ENCODE data around the gene SUGT1. TPM values are rescaled to one million over a fixed set of nuclear protein-coding genes. Genes with fewer than 3 reads are reported as not detected.

SUGT1 gene
- total RNA-seq, 2 experiments from 2014 or later: 32.1 to 59.0 TPM

DNA sequence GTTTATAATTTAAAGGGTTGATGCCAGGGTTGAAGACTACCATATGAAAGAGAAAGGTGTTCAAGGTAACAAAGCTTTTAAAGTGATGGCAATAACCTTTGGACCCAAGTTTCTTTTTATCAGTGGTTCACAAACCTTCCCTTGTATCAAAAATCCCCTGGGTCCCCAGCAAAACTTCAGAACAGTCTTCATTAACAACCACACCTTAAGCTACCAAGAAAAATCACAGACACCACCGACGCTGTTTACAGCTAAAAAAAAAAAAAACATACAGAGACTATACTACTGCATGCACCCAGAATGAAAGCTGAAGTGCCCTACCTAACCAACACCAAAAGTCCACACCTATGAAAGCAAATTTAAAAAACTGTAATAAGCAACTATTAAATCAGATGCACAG, 73.6 kb downstream of the SUGT1 start:
- ChIA-PET CTCF (ENCODE audit: unreplicated experiment) (no interaction called here), POLR2A (interaction anchor here (1.0 to 1.6 kb wide), 2 partner anchors 9 to 37 kb away, joined by 3 to 7 read pairs; no protein-coding TSS in a partner anchor)
- Histone ChIP-seq H3K9me3 (ENCODE audit: low read length) (no peaks in the 10 kb centered on the region), H3K9me2 (ENCODE audit: insufficient read depth, low read length) (no peaks in the 10 kb centered on the region), H3K4me1 (ENCODE audit: insufficient read depth, low read length, poor library complexity, severe bottlenecking) (no peaks in the 10 kb centered on the region), H3K27ac (ENCODE audit: low read depth, low read length, poor library complexity, severe bottlenecking) (no peak overlapping the region), H3K79me2 (ENCODE audit: insufficient read depth, low read depth, low read length) (no peaks in the 10 kb centered on the region), H3K4me2 (ENCODE audit: low read length) (no peak overlapping the region), H3K36me3 (ENCODE audit: insufficient read depth, low read length) (no peaks in the 10 kb centered on the region), H2AFZ (ENCODE audit: low read length) (no peak overlapping the region), H3K4me3 (ENCODE audit: low read depth, low read length, poor library complexity, severe bottlenecking) (no peak overlapping the region), H4K20me1 (ENCODE audit: insufficient read depth, low read length) (no peaks in the 10 kb centered on the region)
- TF ChIP-seq, protein P1, sequence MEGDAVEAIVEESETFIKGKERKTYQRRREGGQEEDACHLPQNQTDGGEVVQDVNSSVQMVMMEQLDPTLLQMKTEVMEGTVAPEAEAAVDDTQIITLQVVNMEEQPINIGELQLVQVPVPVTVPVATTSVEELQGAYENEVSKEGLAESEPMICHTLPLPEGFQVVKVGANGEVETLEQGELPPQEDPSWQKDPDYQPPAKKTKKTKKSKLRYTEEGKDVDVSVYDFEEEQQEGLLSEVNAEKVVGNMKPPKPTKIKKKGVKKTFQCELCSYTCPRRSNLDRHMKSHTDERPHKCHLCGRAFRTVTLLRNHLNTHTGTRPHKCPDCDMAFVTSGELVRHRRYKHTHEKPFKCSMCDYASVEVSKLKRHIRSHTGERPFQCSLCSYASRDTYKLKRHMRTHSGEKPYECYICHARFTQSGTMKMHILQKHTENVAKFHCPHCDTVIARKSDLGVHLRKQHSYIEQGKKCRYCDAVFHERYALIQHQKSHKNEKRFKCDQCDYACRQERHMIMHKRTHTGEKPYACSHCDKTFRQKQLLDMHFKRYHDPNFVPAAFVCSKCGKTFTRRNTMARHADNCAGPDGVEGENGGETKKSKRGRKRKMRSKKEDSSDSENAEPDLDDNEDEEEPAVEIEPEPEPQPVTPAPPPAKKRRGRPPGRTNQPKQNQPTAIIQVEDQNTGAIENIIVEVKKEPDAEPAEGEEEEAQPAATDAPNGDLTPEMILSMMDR (conservative IDR thresholded peaks at IDR 0.05; ENCODE audit: low read length): no peak
- no peak for TF ChIP-seq EZH2phosphoT487 (IDR thresholded peaks at IDR 0.05; ENCODE audit: borderline replicate concordance, low read depth, low read length)
- no peak for DNase-seq (ENCODE audit: low spot score)
- intact Hi-C loops (cut with micrococcal nuclease; ENCODE audit: unreplicated experiment): no loop called here
- BruUV-seq (replicated peaks): no TSS peak

DNA sequence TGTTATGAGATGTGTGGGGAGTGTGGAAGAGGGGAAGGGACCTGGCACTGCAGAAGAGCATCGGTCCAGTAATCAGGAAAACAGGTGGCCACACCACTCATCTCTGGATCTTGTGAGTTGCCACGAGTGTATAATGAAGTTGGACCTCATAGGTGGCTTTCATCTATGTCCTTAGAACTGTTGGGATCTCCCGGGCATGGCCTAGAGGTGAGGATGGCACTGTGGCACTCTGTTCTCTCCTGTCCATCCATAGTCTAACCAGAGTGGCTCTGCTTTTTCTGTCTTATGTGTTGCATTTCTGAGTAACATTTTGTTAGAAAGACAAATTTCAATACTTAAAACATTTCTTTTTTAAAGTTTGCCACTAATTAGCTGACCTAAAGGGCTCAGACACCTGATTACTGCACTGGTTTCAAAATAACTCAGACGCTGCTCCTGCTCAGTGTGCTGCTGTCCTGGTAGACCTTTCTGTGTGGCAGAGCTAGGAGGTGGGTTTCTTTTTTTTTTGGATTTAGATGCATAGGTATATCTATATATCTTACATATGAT, 81.5 kb downstream of the SUGT1 start:
- no peak overlapping the region for H3K4me2 ChIP-seq (ENCODE audit: low read length)
- no peak overlapping the region for H3K4me3 ChIP-seq (ENCODE audit: low read depth, low read length, poor library complexity, severe bottlenecking)
- no peaks in the 10 kb centered on the region for H3K4me1 ChIP-seq (ENCODE audit: insufficient read depth, low read length, poor library complexity, severe bottlenecking)
- no peak overlapping the region for H3K27ac ChIP-seq (ENCODE audit: low read depth, low read length, poor library complexity, severe bottlenecking)
- H3K36me3 ChIP-seq (ENCODE audit: insufficient read depth, low read length): no peaks in the 10 kb centered on the region
- TF ChIP-seq, protein P1 (conservative IDR thresholded peaks at IDR 0.05; ENCODE audit: low read length): no peak
- no peak for TF ChIP-seq EZH2phosphoT487 (IDR thresholded peaks at IDR 0.05; ENCODE audit: borderline replicate concordance, low read depth, low read length)
- POLR2A ChIA-PET: interaction anchor here (1.5 kb wide), 1 partner anchor 11 kb away, joined by 4 read pairs; no protein-coding TSS in a partner anchor
- DNase-seq (ENCODE audit: low spot score): no peak
- CTCF ChIA-PET (ENCODE audit: unreplicated experiment): no interaction called here
- BruUV-seq (replicated peaks): no TSS peak
- H4K20me1 ChIP-seq (ENCODE audit: insufficient read depth, low read length): no peaks in the 10 kb centered on the region
- H2AFZ ChIP-seq (ENCODE audit: low read length): no peak overlapping the region
- H3K9me2 ChIP-seq (ENCODE audit: insufficient read depth, low read length): no peaks in the 10 kb centered on the region
- intact Hi-C loops (cut with micrococcal nuclease; ENCODE audit: unreplicated experiment): no loop called here
- no peaks in the 10 kb centered on the region for H3K79me2 ChIP-seq (ENCODE audit: insufficient read depth, low read depth, low read length)
- H3K9me3 ChIP-seq (ENCODE audit: low read length): no peaks in the 10 kb centered on the region

DNA sequence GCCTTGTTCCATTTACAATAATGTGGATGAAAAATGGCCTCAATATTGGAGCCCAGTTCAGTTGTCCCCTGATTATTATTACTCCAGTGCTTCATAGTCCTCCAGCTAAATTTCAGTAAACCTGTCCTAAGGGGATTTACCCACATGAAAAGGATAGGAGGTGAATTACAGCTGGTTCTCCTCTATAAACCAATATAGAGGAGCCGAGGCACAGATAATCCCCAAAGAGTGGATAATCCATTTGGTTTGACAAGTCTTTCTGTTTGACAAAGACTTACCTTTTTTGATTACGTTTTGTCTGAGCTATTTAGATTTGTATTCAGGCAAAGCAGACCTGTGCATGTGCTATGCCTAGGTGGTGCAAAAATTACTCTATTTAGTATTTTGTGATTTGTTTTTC, 84.3 kb downstream of the SUGT1 start:
- Histone ChIP-seq H3K9me3 (ENCODE audit: low read length) (no peaks in the 10 kb centered on the region), H3K79me2 (ENCODE audit: insufficient read depth, low read depth, low read length) (no peaks in the 10 kb centered on the region), H3K27ac (ENCODE audit: low read depth, low read length, poor library complexity, severe bottlenecking) (no peak overlapping the region), H3K4me1 (ENCODE audit: insufficient read depth, low read length, poor library complexity, severe bottlenecking) (no peaks in the 10 kb centered on the region), H3K4me3 (ENCODE audit: low read depth, low read length, poor library complexity, severe bottlenecking) (no peak overlapping the region), H3K36me3 (ENCODE audit: insufficient read depth, low read length) (no peaks in the 10 kb centered on the region), H3K4me2 (ENCODE audit: low read length) (no peak overlapping the region), H3K9me2 (ENCODE audit: insufficient read depth, low read length) (no peaks in the 10 kb centered on the region), H4K20me1 (ENCODE audit: insufficient read depth, low read length) (no peaks in the 10 kb centered on the region), H2AFZ (ENCODE audit: low read length) (no peak overlapping the region)
- no TSS peak for BruUV-seq (replicated peaks)
- TF ChIP-seq, protein P1 (conservative IDR thresholded peaks at IDR 0.05; ENCODE audit: low read length): no peak
- TF ChIP-seq EZH2phosphoT487 (IDR thresholded peaks at IDR 0.05; ENCODE audit: borderline replicate concordance, low read depth, low read length): no peak
- no peak for DNase-seq (ENCODE audit: low spot score)
- intact Hi-C loops (cut with micrococcal nuclease; ENCODE audit: unreplicated experiment): no loop called here
- ChIA-PET CTCF (ENCODE audit: unreplicated experiment) (no interaction called here), POLR2A (interaction anchor here (1.0 to 1.6 kb wide), 4 partner anchors 12 to 345 kb away, joined by 3 to 7 read pairs (median 3); no protein-coding TSS in a partner anchor)

Data from OCI-LY7 (cell line).